ENCODE data around the gene CCDC88C.

GRCh38 chr14:91350483-91350812 is 67.2 kb downstream of the CCDC88C start:
- no peak for TF ChIP-seq POLR2A (IDR thresholded peaks at IDR 0.05)
- no peak for TF ChIP-seq CTCF (IDR thresholded peaks at IDR 0.05)
